ENCODE measurements around the gene DSCAM. TPM values are rescaled to one million over a fixed set of nuclear protein-coding genes. Genes with fewer than 3 reads are reported as not detected.

The DSCAM gene
- total RNA-seq, 1 donor from 2014 or later = 2.7 TPM

DNA sequence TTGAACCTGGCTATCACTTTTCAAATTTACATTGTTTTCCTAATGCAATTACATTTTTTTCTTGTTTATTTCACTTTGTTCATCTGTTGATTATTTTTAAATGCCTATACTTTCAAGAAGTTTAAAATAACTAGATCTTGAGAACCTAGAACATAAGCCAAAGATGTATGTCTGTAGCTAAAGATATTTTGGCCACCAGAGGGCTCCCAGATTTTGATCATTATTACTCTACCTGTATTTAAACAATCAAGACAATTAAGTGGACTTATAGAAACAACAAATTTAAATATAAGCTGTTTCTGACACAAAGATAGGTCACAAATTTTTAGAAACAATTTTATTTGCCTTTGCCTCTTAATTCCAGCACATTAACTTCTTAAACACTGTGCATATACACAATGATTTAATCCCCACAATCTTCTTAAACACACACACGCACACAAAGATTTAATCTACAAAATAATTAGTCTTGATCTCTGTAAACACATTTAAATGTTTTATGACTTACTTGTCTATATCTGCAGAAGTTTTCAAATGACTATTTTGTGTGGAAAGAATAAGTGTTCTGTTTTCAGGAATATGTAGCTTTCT, 380.0 kb downstream of the DSCAM start:
- Mint-ChIP-seq H3K27me3 (peaks cover 8% of the 10 kb centered on the region), H3K27ac (no peak overlapping the region), H3K4me1 (ENCODE audit: low read depth) (peaks cover 11% of the 10 kb centered on the region), H3K36me3 (ENCODE audit: insufficient read depth) (no peaks in the 10 kb centered on the region), H3K9me3 (ENCODE audit: low read depth) (no peaks in the 10 kb centered on the region), H3K4me3 (ENCODE audit: low read depth) (no peak overlapping the region)
- DNase-seq (ENCODE audit: low spot score, unreplicated experiment) = no peak
- TF ChIP-seq, protein P1, sequence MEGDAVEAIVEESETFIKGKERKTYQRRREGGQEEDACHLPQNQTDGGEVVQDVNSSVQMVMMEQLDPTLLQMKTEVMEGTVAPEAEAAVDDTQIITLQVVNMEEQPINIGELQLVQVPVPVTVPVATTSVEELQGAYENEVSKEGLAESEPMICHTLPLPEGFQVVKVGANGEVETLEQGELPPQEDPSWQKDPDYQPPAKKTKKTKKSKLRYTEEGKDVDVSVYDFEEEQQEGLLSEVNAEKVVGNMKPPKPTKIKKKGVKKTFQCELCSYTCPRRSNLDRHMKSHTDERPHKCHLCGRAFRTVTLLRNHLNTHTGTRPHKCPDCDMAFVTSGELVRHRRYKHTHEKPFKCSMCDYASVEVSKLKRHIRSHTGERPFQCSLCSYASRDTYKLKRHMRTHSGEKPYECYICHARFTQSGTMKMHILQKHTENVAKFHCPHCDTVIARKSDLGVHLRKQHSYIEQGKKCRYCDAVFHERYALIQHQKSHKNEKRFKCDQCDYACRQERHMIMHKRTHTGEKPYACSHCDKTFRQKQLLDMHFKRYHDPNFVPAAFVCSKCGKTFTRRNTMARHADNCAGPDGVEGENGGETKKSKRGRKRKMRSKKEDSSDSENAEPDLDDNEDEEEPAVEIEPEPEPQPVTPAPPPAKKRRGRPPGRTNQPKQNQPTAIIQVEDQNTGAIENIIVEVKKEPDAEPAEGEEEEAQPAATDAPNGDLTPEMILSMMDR (IDR thresholded peaks at IDR 0.05; ENCODE audit: unreplicated experiment) = peak; percentile 70

DNA sequence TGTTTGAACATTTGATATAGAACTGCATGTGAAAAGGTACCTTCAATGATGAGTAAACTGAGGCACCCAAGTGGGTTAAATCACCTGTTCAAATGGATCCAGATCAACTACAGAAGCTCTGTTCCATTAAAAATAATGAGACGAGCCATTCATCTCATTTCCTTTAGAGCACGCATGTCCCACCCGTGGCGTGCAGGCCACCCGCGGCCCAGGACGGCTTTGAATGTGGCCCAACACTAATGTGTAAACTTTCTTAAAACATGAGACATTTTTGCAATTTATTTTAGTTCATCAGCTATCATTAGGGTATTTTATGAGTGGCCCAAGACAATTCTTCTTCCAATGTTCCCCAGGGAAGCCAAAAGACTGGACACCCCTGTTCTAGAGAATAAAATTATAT, 381.6 kb downstream of the DSCAM start:
- Mint-ChIP-seq H3K36me3 (ENCODE audit: insufficient read depth) (no peaks in the 10 kb centered on the region), H3K27me3 (peaks cover 11% of the 10 kb centered on the region), H3K9me3 (ENCODE audit: low read depth) (no peaks in the 10 kb centered on the region), H3K4me3 (ENCODE audit: low read depth) (no peak overlapping the region), H3K4me1 (ENCODE audit: low read depth) (peaks cover 10% of the 10 kb centered on the region), H3K27ac (no peak overlapping the region)
- TF ChIP-seq, protein P1 (IDR thresholded peaks at IDR 0.05; ENCODE audit: unreplicated experiment) = no peak
- DNase-seq (ENCODE audit: low spot score, unreplicated experiment) = no peak

DNA sequence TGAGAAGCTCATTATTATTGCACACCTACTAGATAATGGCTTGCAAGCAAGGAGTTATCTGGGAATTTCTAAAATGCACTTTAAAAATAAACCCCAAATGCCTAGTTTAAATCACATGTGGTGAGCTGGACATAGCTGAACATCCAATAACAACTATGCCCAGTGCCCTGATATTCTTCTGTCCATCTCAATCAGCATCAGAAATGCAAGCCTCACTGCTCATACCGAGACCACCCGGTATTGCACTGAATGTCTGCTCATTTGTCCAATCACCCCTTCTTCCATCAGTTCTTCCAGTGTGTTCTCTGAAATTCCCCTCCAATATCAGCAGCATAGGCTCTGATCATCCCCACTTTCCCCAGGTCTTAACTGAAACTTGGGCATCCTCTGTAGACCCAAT, 383.8 kb downstream of the DSCAM start:
- Mint-ChIP-seq H3K27me3 (peaks cover 8% of the 10 kb centered on the region), H3K9me3 (ENCODE audit: low read depth) (no peaks in the 10 kb centered on the region), H3K27ac (no peak overlapping the region), H3K4me1 (ENCODE audit: low read depth) (peaks cover 10% of the 10 kb centered on the region), H3K36me3 (ENCODE audit: insufficient read depth) (no peaks in the 10 kb centered on the region), H3K4me3 (ENCODE audit: low read depth) (no peak overlapping the region)
- DNase-seq (ENCODE audit: low spot score, unreplicated experiment) = no peak
- TF ChIP-seq, protein P1 (IDR thresholded peaks at IDR 0.05; ENCODE audit: unreplicated experiment) = no peak

DNA sequence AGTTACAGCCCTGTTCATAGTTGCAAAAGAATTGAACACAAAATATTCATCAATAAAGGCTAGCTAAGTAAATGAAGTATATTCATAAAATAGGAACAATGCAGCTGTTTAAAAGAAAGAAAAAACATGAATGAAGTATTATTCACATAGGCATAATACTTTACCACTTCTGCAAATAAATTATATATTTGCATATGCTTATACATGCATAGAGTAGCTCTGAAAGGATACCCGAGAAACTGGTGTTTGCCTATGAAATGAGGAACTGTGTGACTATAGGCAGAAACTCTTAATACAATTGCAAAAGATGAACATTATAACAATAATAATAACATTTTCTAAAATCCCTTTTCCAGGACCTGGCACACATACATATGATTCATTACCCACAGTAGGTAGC, 385.9 kb downstream of the DSCAM start:
- Mint-ChIP-seq H3K4me3 (ENCODE audit: low read depth) (no peak overlapping the region), H3K27ac (no peak overlapping the region), H3K4me1 (ENCODE audit: low read depth) (no peaks in the 10 kb centered on the region), H3K9me3 (ENCODE audit: low read depth) (no peaks in the 10 kb centered on the region), H3K36me3 (ENCODE audit: insufficient read depth) (no peaks in the 10 kb centered on the region), H3K27me3 (peaks cover 6% of the 10 kb centered on the region)
- DNase-seq (ENCODE audit: low spot score, unreplicated experiment) = no peak
- TF ChIP-seq, protein P1 (IDR thresholded peaks at IDR 0.05; ENCODE audit: unreplicated experiment) = no peak

DNA sequence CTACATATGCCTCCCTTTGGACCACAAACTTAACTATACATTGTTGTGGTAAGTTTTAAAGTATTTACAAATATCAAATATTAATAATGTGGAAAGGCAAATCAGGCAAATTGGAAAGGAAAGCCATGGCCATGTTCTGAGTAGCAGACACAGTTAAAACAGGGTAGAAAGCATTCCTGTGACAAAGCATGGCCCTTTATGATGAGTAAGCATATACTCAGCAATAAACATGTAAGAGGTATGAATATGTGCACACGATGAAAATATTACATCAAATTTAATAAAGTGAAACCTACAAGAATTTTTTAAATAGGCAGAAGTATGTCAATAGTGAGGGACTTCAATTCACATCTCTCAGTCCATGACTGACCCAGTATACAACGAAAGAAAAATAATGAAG, 389.2 kb downstream of the DSCAM start:
- Mint-ChIP-seq H3K9me3 (ENCODE audit: low read depth) (no peaks in the 10 kb centered on the region), H3K4me3 (ENCODE audit: low read depth) (no peak overlapping the region), H3K36me3 (ENCODE audit: insufficient read depth) (no peaks in the 10 kb centered on the region), H3K27me3 (peaks cover 3% of the 10 kb centered on the region), H3K4me1 (ENCODE audit: low read depth) (no peaks in the 10 kb centered on the region), H3K27ac (no peak overlapping the region)
- TF ChIP-seq, protein P1 (IDR thresholded peaks at IDR 0.05; ENCODE audit: unreplicated experiment) = no peak
- no peak for DNase-seq (ENCODE audit: low spot score, unreplicated experiment)
